Prostate gland (tissue), 2 donors: Measurements from ENCODE around the gene MTARC2.

Experiments used
- POLR2A ChIP-seq: fragments of 450-650 bp; IDR thresholded peaks from one replicate; pipeline ENCODE4 v1.6.1; 2016; ENCODE audit warnings: antibody characterized with exemption, mild to moderate bottlenecking
- TF ChIP-seq, protein P1 (sequence below), 4 experiments: fragments of 200-600 bp in 2 of 4; fragments of 450-650 bp in 2 of 4; sonication (generic) in 2 of 4; IDR thresholded peaks; 1 replicate in 3 of 4; 2 replicates in 1 of 4; pipeline ENCODE4 v1.5.1; 2016 to 2019; ENCODE audit warnings: antibody characterized with exemption in 4 of 4, mild to moderate bottlenecking in 2 of 4, moderate library complexity in 2 of 4

GRCh38 chr1:220817907-220818306, 69.8 kb downstream of the MTARC2 start:
- TF ChIP-seq, protein P1, sequence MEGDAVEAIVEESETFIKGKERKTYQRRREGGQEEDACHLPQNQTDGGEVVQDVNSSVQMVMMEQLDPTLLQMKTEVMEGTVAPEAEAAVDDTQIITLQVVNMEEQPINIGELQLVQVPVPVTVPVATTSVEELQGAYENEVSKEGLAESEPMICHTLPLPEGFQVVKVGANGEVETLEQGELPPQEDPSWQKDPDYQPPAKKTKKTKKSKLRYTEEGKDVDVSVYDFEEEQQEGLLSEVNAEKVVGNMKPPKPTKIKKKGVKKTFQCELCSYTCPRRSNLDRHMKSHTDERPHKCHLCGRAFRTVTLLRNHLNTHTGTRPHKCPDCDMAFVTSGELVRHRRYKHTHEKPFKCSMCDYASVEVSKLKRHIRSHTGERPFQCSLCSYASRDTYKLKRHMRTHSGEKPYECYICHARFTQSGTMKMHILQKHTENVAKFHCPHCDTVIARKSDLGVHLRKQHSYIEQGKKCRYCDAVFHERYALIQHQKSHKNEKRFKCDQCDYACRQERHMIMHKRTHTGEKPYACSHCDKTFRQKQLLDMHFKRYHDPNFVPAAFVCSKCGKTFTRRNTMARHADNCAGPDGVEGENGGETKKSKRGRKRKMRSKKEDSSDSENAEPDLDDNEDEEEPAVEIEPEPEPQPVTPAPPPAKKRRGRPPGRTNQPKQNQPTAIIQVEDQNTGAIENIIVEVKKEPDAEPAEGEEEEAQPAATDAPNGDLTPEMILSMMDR (IDR thresholded peaks at IDR 0.05), result no peak
- no peak for TF ChIP-seq POLR2A
